Activated naive CD4-positive, alpha-beta T cell treated with anti-CD3 and anti-CD28 coated beads for 36 hours (primary cell): ENCODE data around the gene SLC3A2. TPM values are rescaled to one million over a fixed set of nuclear protein-coding genes. Genes with fewer than 3 reads are reported as not detected.
"Not testable (repeated sequence)": the region's sequence is repeated elsewhere in the genome, so short reads cannot be mapped to it uniquely, and the experiment has no call there.

Source experiments
- CTCF ChIA-PET: fragments of 350-600 bp; sonication (Branson Sonifier 250); formaldehyde crosslinking; loops from one replicate; lab custom pipeline; 2021; ENCODE audit warnings: antibody characterized with exemption; lab: Charles Lee
- DNase-seq: peaks from one replicate; pipeline ENCODE4 v3.0.0-alpha.2; 2020
- H3K27ac Mint-ChIP-seq: one replicate; pipeline ENCODE4 v1.8.0; 2021; ENCODE audit warnings: mild to moderate bottlenecking, mixed read lengths
- H3K27me3 Mint-ChIP-seq: one replicate; pipeline ENCODE4 v1.8.0; 2021; ENCODE audit warnings: low read depth, mixed read lengths
- H3K36me3 Mint-ChIP-seq: one replicate; pipeline ENCODE4 v1.8.0; 2021; ENCODE audit warnings: low read depth, mixed read lengths
- H3K4me1 Mint-ChIP-seq: one replicate; pipeline ENCODE4 v1.8.0; 2021; ENCODE audit warnings: low read depth, mixed read lengths
- H3K4me3 Mint-ChIP-seq: one replicate; pipeline ENCODE4 v1.8.0; 2021; ENCODE audit warnings: mild to moderate bottlenecking, moderate library complexity, mixed read lengths
- H3K9me3 Mint-ChIP-seq: one replicate; pipeline ENCODE4 v1.8.0; 2021; ENCODE audit warnings: mixed read lengths
- intact Hi-C: fragments of 100-400 bp; cut with micrococcal nuclease; formaldehyde crosslinking; loops from one replicate; pipeline ENCODE4 v1.15.1; 2023
- total RNA-seq, 2 experiments: library from RNA; stranded (reverse); gene quantifications; one replicate each; pipeline ENCODE4 v1.2.3, GENCODE V29; 2021

Gene SLC3A2
- total RNA-seq, 2 experiments from 2014 or later, result 419 to 472 TPM

- Mint-ChIP-seq H3K9me3 (no peaks in the 10 kb centered on the region), H3K4me3 (peak overlapping the region; percentile 99), H3K27me3 (no peaks in the 10 kb centered on the region), H3K27ac (peak overlapping the region; percentile 96), H3K36me3 (peaks cover 64% of the 10 kb centered on the region), H3K4me1 (peaks cover 41% of the 10 kb centered on the region)
- intact Hi-C loops, result loop anchor here (1.0 kb wide), 1 partner anchor 255 kb away; no protein-coding TSS in a partner anchor
- CTCF ChIA-PET, result interaction anchor here (0.9 to 2.5 kb wide), 4 partner anchors 10 to 63 kb away, joined by 3 to 6 read pairs (median 4); partner anchors contain the start of gene SLC3A2
- DNase-seq, result no peak
These were observed 26.5 kb upstream of the SLC3A2 start for GRCh38 chr11:62854013-62854824.

GRCh38 chr11:62854825-62855570 is 25.7 kb upstream of the SLC3A2 start:
- Mint-ChIP-seq H3K27me3 (no peaks in the 10 kb centered on the region), H3K4me3 (peak overlapping the region; percentile 99), H3K4me1 (peaks cover 49% of the 10 kb centered on the region), H3K36me3 (peaks cover 72% of the 10 kb centered on the region), H3K9me3 (no peaks in the 10 kb centered on the region), H3K27ac (peak overlapping the region; percentile 96)
- DNase-seq, result no peak
- CTCF ChIA-PET, result interaction anchor here (0.6 to 3.4 kb wide), 6 partner anchors 10 to 104 kb away, joined by 4 to 28 read pairs (median 4); partner anchors contain the start of gene TMEM179B
- intact Hi-C loops, result loop anchor here (1.0 to 5.0 kb wide), 4 partner anchors 13 to 256 kb away; partner anchors contain the start of genes LBHD1, NXF1 and UQCC3

- peak overlapping the region; percentile 96 for H3K27ac Mint-ChIP-seq
- peak overlapping the region; percentile 99 for H3K4me3 Mint-ChIP-seq
- DNase-seq, result peak; percentile 98
- CTCF ChIA-PET, result interaction anchor here (0.6 to 3.4 kb wide), 12 partner anchors 10 to 284 kb away, joined by 3 to 28 read pairs (median 4); partner anchors contain the start of genes SLC3A2 and TMEM179B
- H3K27me3 Mint-ChIP-seq, result no peaks in the 10 kb centered on the region
- intact Hi-C loops, result loop anchor here (1.0 to 5.0 kb wide), 7 partner anchors 13 to 183 kb away; partner anchors contain the start of genes HNRNPUL2, LBHD1, NXF1 and TAF6L
- H3K9me3 Mint-ChIP-seq, result no peaks in the 10 kb centered on the region
- peaks cover 72% of the 10 kb centered on the region for H3K36me3 Mint-ChIP-seq
- H3K4me1 Mint-ChIP-seq, result peaks cover 53% of the 10 kb centered on the region
These were observed 24.9 kb upstream of the SLC3A2 start for GRCh38 chr11:62855571-62856332.

- Mint-ChIP-seq H3K36me3 (peaks cover 72% of the 10 kb centered on the region), H3K27ac (peak overlapping the region; percentile 96), H3K4me1 (peaks cover 59% of the 10 kb centered on the region)
These were observed 24.3 kb upstream of the SLC3A2 start for GRCh38 chr11:62856333-62856895.

GRCh38 chr11:62857541-62857982 is 23.1 kb upstream of the SLC3A2 start:
- H3K4me1 Mint-ChIP-seq, result peaks cover 54% of the 10 kb centered on the region
- peaks cover 63% of the 10 kb centered on the region for H3K36me3 Mint-ChIP-seq
- peak overlapping the region; percentile 57 for H3K27ac Mint-ChIP-seq
- no peaks in the 10 kb centered on the region for H3K9me3 Mint-ChIP-seq
- no peak for DNase-seq
- intact Hi-C loops, result loop anchor here (5.0 kb wide), 1 partner anchor 185 kb away; the partner anchor contains the start of genes LBHD1 and UQCC3
- H3K4me3 Mint-ChIP-seq, result peak overlapping the region; percentile 99
- CTCF ChIA-PET, result interaction anchor here (0.8 to 3.4 kb wide), 5 partner anchors 8 to 131 kb away, joined by 3 to 28 read pairs (median 3); partner anchors contain the start of genes SLC3A2 and TMEM179B
- H3K27me3 Mint-ChIP-seq, result no peaks in the 10 kb centered on the region

More at GRCh38 chr11:62856333-62856895, 24.3 kb upstream of the SLC3A2 start:
- intact Hi-C loops, result loop anchor here (1.0 to 5.0 kb wide), 5 partner anchors 25 to 184 kb away; partner anchors contain the start of genes HNRNPUL2, LBHD1, TAF6L and TMEM179B
- H3K4me3 Mint-ChIP-seq, result peak overlapping the region; percentile 99
- H3K27me3 Mint-ChIP-seq, result no peaks in the 10 kb centered on the region
- H3K9me3 Mint-ChIP-seq, result no peaks in the 10 kb centered on the region
- DNase-seq, result no peak
- CTCF ChIA-PET, result interaction anchor here (0.6 to 3.4 kb wide), 11 partner anchors 9 to 284 kb away, joined by 3 to 28 read pairs (median 4); partner anchors contain the start of genes SLC3A2 and TMEM179B

- CTCF ChIA-PET, result interaction anchor here (0.7 to 3.4 kb wide), 4 partner anchors 9 to 132 kb away, joined by 3 to 28 read pairs (median 4); partner anchors contain the start of gene TMEM179B
- intact Hi-C loops, result loop anchor here (5.0 kb wide), 1 partner anchor 186 kb away; the partner anchor contains the start of genes LBHD1 and UQCC3
- H3K27ac Mint-ChIP-seq, result no peak overlapping the region
- H3K4me1 Mint-ChIP-seq, result peaks cover 52% of the 10 kb centered on the region
- DNase-seq, result no peak
- peak overlapping the region; percentile 99 for H3K4me3 Mint-ChIP-seq
- no peaks in the 10 kb centered on the region for H3K27me3 Mint-ChIP-seq
- H3K9me3 Mint-ChIP-seq, result no peaks in the 10 kb centered on the region
- H3K36me3 Mint-ChIP-seq, result peaks cover 59% of the 10 kb centered on the region
These were observed 22.5 kb upstream of the SLC3A2 start for GRCh38 chr11:62858201-62858600.

- CTCF ChIA-PET, H3K4me3 Mint-ChIP-seq, H3K27ac Mint-ChIP-seq, DNase-seq, H3K9me3 Mint-ChIP-seq, H3K27me3 Mint-ChIP-seq: not testable (repeated sequence)
- peaks cover 53% of the 10 kb centered on the region for H3K36me3 Mint-ChIP-seq
- intact Hi-C loops, result loop anchor here (5.0 kb wide), 1 partner anchor 187 kb away; the partner anchor contains the start of genes LBHD1 and UQCC3
- H3K4me1 Mint-ChIP-seq, result peaks cover 46% of the 10 kb centered on the region
These were observed 21.4 kb upstream of the SLC3A2 start for GRCh38 chr11:62859281-62859703.

GRCh38 chr11:62860835-62861563 is 19.7 kb upstream of the SLC3A2 start:
- Mint-ChIP-seq H3K4me1 (peaks cover 46% of the 10 kb centered on the region), H3K36me3 (peaks cover 37% of the 10 kb centered on the region), H3K9me3 (no peaks in the 10 kb centered on the region), H3K4me3 (no peak overlapping the region), H3K27me3 (no peaks in the 10 kb centered on the region), H3K27ac (no peak overlapping the region)
- intact Hi-C loops, result loop anchor here (5.0 kb wide), 1 partner anchor 469 kb away; no protein-coding TSS in a partner anchor
- CTCF ChIA-PET, result interaction anchor here (0.9 to 3.6 kb wide), 9 partner anchors 10 to 92 kb away, joined by 3 to 27 read pairs (median 4); no protein-coding TSS in a partner anchor
- no peak for DNase-seq

GRCh38 chr11:62861564-62862192 is 19.0 kb upstream of the SLC3A2 start:
- not testable (repeated sequence) for H3K27ac Mint-ChIP-seq, H3K9me3 Mint-ChIP-seq, DNase-seq, H3K27me3 Mint-ChIP-seq, H3K4me3 Mint-ChIP-seq
- CTCF ChIA-PET, result interaction anchor here (0.6 to 3.6 kb wide), 13 partner anchors 11 to 574 kb away, joined by 3 to 27 read pairs (median 4); no protein-coding TSS in a partner anchor
- Mint-ChIP-seq H3K36me3 (peaks cover 35% of the 10 kb centered on the region), H3K4me1 (peaks cover 46% of the 10 kb centered on the region)
- intact Hi-C loops, result loop anchor here (1.0 to 5.0 kb wide), 4 partner anchors 74 to 469 kb away; partner anchors contain the start of genes TMEM179B and TTC9C
